ENCODE measurements around the gene PTGDR2.

PTGDR2 gene

GRCh38 chr11:60866911-60867870 lies 11.4 kb upstream of the PTGDR2 start, which contains the start of gene ZP1:
Gene ZP1, plus strand, starts transcription at chr11:60867542. Its CDS starts 20 bp downstream, at chr11:60867562.
- H3K4me1 ChIP-seq (ENCODE audit: control insufficient read depth, insufficient read depth, low read length): peaks cover under 1% of the 10 kb centered on the region
- peaks cover 3 to 12% of the 10 kb centered on the region in 2 donors for H3K27me3 ChIP-seq (ENCODE audit: control insufficient read depth in 1 of 2, insufficient read depth in 2 of 2, low read length in 2 of 2)
- no peak within 1 kb of the TSS for H3K4me3 ChIP-seq (ENCODE audit: low read length in 2 of 2)
- no peaks in the 10 kb centered on the region for H3K9me3 ChIP-seq (ENCODE audit: control insufficient read depth in 2 of 2, low read length in 2 of 2)
- H3K27ac ChIP-seq (ENCODE audit: low read length): no peak within 1 kb of the TSS
- H3K9ac ChIP-seq (ENCODE audit: low read length in 2 of 2): no peak within 1 kb of the TSS
- H3K36me3 ChIP-seq (ENCODE audit: control insufficient read depth in 2 of 2, insufficient read depth in 2 of 2, low read length in 2 of 2): no peaks in the 10 kb centered on the region

- Histone ChIP-seq H3K36me3 (ENCODE audit: control insufficient read depth in 2 of 2, insufficient read depth in 2 of 2, low read length in 2 of 2) (no peaks in the 10 kb centered on the region), H3K9me3 (ENCODE audit: control insufficient read depth in 2 of 2, low read length in 2 of 2) (no peaks in the 10 kb centered on the region), H3K9ac (ENCODE audit: low read length in 2 of 2) (no peak overlapping the region), H3K27ac (ENCODE audit: low read length) (no peak overlapping the region), H3K27me3 (ENCODE audit: control insufficient read depth in 1 of 2, insufficient read depth in 2 of 2, low read length in 2 of 2) (peaks cover 3 to 9% of the 10 kb centered on the region in 2 donors), H3K4me3 (ENCODE audit: low read length in 2 of 2) (no peak overlapping the region), H3K4me1 (ENCODE audit: control insufficient read depth, insufficient read depth, low read length) (no peaks in the 10 kb centered on the region)
Measured at GRCh38 chr11:60864856-60865513, 9.2 kb upstream of the PTGDR2 start.

GRCh38 chr11:60863550-60864521 lies 8.1 kb upstream of the PTGDR2 start:
- peaks cover 0 to under 1% of the 10 kb centered on the region in 2 donors for H3K27me3 ChIP-seq (ENCODE audit: control insufficient read depth in 1 of 2, insufficient read depth in 2 of 2, low read length in 2 of 2)
- H3K27ac ChIP-seq (ENCODE audit: low read length): no peak overlapping the region
- no peak overlapping the region for H3K9ac ChIP-seq (ENCODE audit: low read length in 2 of 2)
- H3K36me3 ChIP-seq (ENCODE audit: control insufficient read depth in 2 of 2, insufficient read depth in 2 of 2, low read length in 2 of 2): no peaks in the 10 kb centered on the region
- no peak overlapping the region for H3K4me3 ChIP-seq (ENCODE audit: low read length in 2 of 2)
- no peaks in the 10 kb centered on the region for H3K9me3 ChIP-seq (ENCODE audit: control insufficient read depth in 2 of 2, low read length in 2 of 2)
- H3K4me1 ChIP-seq (ENCODE audit: control insufficient read depth, insufficient read depth, low read length): no peaks in the 10 kb centered on the region

DNA sequence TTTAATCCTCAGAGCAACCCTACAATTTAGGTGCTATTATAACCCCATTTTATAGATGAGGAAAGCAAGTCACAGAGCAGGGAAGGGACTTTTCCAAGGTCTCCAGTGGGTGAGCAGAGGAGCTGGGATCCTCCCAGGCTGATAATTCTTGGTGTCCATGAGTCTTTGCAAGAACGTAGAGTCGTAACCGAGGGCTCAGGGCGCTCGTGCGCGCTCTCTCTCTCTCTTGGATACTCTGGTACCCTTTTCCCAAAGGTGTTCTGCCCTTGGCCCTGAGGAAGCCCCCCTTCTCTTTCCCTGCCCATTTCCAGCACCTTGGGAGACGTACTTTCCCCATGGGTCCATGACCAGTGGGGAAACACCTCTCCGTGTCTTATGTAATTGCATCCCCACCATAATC lies 6.4 kb upstream of the PTGDR2 start:
- Histone ChIP-seq H3K9ac (ENCODE audit: low read length in 2 of 2) (no peak overlapping the region), H3K36me3 (ENCODE audit: control insufficient read depth in 2 of 2, insufficient read depth in 2 of 2, low read length in 2 of 2) (no peaks in the 10 kb centered on the region), H3K27ac (ENCODE audit: low read length) (no peak overlapping the region), H3K4me3 (ENCODE audit: low read length in 2 of 2) (no peak overlapping the region), H3K9me3 (ENCODE audit: control insufficient read depth in 2 of 2, low read length in 2 of 2) (no peaks in the 10 kb centered on the region), H3K4me1 (ENCODE audit: control insufficient read depth, insufficient read depth, low read length) (no peaks in the 10 kb centered on the region), H3K27me3 (ENCODE audit: control insufficient read depth in 1 of 2, insufficient read depth in 2 of 2, low read length in 2 of 2) (peaks cover 0 to 2% of the 10 kb centered on the region in 2 donors)

- H3K36me3 ChIP-seq (ENCODE audit: control insufficient read depth in 2 of 2, insufficient read depth in 2 of 2, low read length in 2 of 2): no peaks in the 10 kb centered on the region
- H3K4me3 ChIP-seq (ENCODE audit: low read length in 2 of 2): no peak overlapping the region
- H3K9ac ChIP-seq (ENCODE audit: low read length in 2 of 2): no peak overlapping the region
- H3K9me3 ChIP-seq (ENCODE audit: control insufficient read depth in 2 of 2, low read length in 2 of 2): no peaks in the 10 kb centered on the region
- no peak overlapping the region for H3K27ac ChIP-seq (ENCODE audit: low read length)
- H3K4me1 ChIP-seq (ENCODE audit: control insufficient read depth, insufficient read depth, low read length): no peaks in the 10 kb centered on the region
- peaks cover 0 to 2% of the 10 kb centered on the region in 2 donors for H3K27me3 ChIP-seq (ENCODE audit: control insufficient read depth in 1 of 2, insufficient read depth in 2 of 2, low read length in 2 of 2)
Measured at GRCh38 chr11:60860943-60861342, 5.2 kb upstream of the PTGDR2 start.

- no peaks in the 10 kb centered on the region for H3K9me3 ChIP-seq (ENCODE audit: control insufficient read depth in 2 of 2, low read length in 2 of 2)
- no peaks in the 10 kb centered on the region for H3K36me3 ChIP-seq (ENCODE audit: control insufficient read depth in 2 of 2, insufficient read depth in 2 of 2, low read length in 2 of 2)
- H3K4me3 ChIP-seq (ENCODE audit: low read length in 2 of 2): no peak overlapping the region
- peaks cover 0 to 4% of the 10 kb centered on the region in 2 donors for H3K27me3 ChIP-seq (ENCODE audit: control insufficient read depth in 1 of 2, insufficient read depth in 2 of 2, low read length in 2 of 2)
- peaks cover 3% of the 10 kb centered on the region for H3K4me1 ChIP-seq (ENCODE audit: control insufficient read depth, insufficient read depth, low read length)
- no peak overlapping the region for H3K9ac ChIP-seq (ENCODE audit: low read length in 2 of 2)
- H3K27ac ChIP-seq (ENCODE audit: low read length): no peak overlapping the region
Measured at GRCh38 chr11:60859616-60860250, 4.0 kb upstream of the PTGDR2 start.

- Histone ChIP-seq H3K27me3 (ENCODE audit: control insufficient read depth in 1 of 2, insufficient read depth in 2 of 2, low read length in 2 of 2) (peaks cover 2 to 4% of the 10 kb centered on the region in 2 donors), H3K36me3 (ENCODE audit: control insufficient read depth in 2 of 2, insufficient read depth in 2 of 2, low read length in 2 of 2) (no peaks in the 10 kb centered on the region), H3K9me3 (ENCODE audit: control insufficient read depth in 2 of 2, low read length in 2 of 2) (no peaks in the 10 kb centered on the region), H3K27ac (ENCODE audit: low read length) (no peak overlapping the region), H3K9ac (ENCODE audit: low read length in 2 of 2) (no peak overlapping the region), H3K4me3 (ENCODE audit: low read length in 2 of 2) (no peak overlapping the region), H3K4me1 (ENCODE audit: control insufficient read depth, insufficient read depth, low read length) (peaks cover 3% of the 10 kb centered on the region)
Measured at GRCh38 chr11:60858731-60859464, 3.1 kb upstream of the PTGDR2 start.

DNA sequence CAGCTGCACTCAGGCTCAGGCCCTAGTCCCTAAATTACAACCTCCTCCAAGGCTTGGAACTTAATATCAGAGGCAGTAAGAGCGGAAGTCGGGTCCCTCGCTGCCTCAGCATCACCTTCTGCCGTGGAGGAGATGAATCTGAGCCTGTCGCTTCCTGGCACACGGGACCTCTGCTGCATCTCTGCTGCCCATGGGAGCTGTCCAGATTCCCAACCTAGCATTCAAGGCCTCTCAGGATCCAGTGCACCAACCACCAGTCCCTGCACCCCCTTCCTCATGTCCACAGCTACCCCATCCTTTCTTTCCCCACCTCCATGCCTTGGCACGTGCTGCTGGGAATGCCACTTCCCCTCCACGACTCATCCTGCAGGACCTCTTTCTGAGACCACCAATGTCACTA lies 2.5 kb upstream of the PTGDR2 start:
- H3K9me3 ChIP-seq (ENCODE audit: control insufficient read depth in 2 of 2, low read length in 2 of 2): no peaks in the 10 kb centered on the region
- H3K27me3 ChIP-seq (ENCODE audit: control insufficient read depth in 1 of 2, insufficient read depth in 2 of 2, low read length in 2 of 2): peaks cover 2 to 4% of the 10 kb centered on the region in 2 donors
- no peak overlapping the region for H3K4me3 ChIP-seq (ENCODE audit: low read length in 2 of 2)
- peaks cover 3% of the 10 kb centered on the region for H3K4me1 ChIP-seq (ENCODE audit: control insufficient read depth, insufficient read depth, low read length)
- no peak overlapping the region for H3K9ac ChIP-seq (ENCODE audit: low read length in 2 of 2)
- no peak overlapping the region for H3K27ac ChIP-seq (ENCODE audit: low read length)
- no peaks in the 10 kb centered on the region for H3K36me3 ChIP-seq (ENCODE audit: control insufficient read depth in 2 of 2, insufficient read depth in 2 of 2, low read length in 2 of 2)

- Histone ChIP-seq H3K27ac (ENCODE audit: low read length) (no peak overlapping the region), H3K4me1 (ENCODE audit: control insufficient read depth, insufficient read depth, low read length) (peaks cover 6% of the 10 kb centered on the region), H3K9ac (ENCODE audit: low read length in 2 of 2) (no peak overlapping the region), H3K27me3 (ENCODE audit: control insufficient read depth in 1 of 2, insufficient read depth in 2 of 2, low read length in 2 of 2) (peaks cover 2 to 4% of the 10 kb centered on the region in 2 donors), H3K36me3 (ENCODE audit: control insufficient read depth in 2 of 2, insufficient read depth in 2 of 2, low read length in 2 of 2) (no peaks in the 10 kb centered on the region), H3K9me3 (ENCODE audit: control insufficient read depth in 2 of 2, low read length in 2 of 2) (no peaks in the 10 kb centered on the region), H3K4me3 (ENCODE audit: low read length in 2 of 2) (no peak overlapping the region)
Measured at GRCh38 chr11:60857378-60858232, 1.9 kb upstream of the PTGDR2 start.
